K562 (cell line): ENCODE measurements around the gene ICAM3. TPM values are rescaled to one million over a fixed set of nuclear protein-coding genes. Genes with fewer than 3 reads are reported as not detected.

ENCODE experiments used
- ATAC-seq: fragments of 200-7000 bp; cut with Tn5 transposase; 3 replicates; pipeline ENCODE4 v1.9.1; 2020; ENCODE audit warnings: moderate library complexity
- BruUV-seq: library from RNA; stranded (reverse); fragments of 400-500 nt; replicated peaks from 2 replicates; lab custom pipeline; 2021; lab: Mats Ljungman, UMichigan
- CTCF ChIA-PET: fragments of 300-600 bp; formaldehyde crosslinking; extraction: SDS; loops from one replicate; lab custom pipeline; 2021; ENCODE audit warnings: low intra/inter-chr PET ratio; lab: Yijun Ruan, JAX
- POLR2A ChIA-PET: fragments of 300-600, 350-650 bp; sonication (Branson Sonifier 250); formaldehyde crosslinking; extraction: SDS; loops from one replicate; lab custom pipeline; 2021; ENCODE audit warnings: antibody characterized with exemption, inconsistent platforms; lab: Yijun Ruan, JAX
- DNase-seq, 4 experiments: peaks; one replicate each; pipeline versions ENCODE4 v3.0.0 to v3.0.0-alpha.2; 2011 to 2018; ENCODE audit warnings: low spot score in 3 of 4, mixed read lengths in 3 of 4; ENCODE audit errors: extremely low read depth in 1 of 4
- FAIRE-seq: peaks from 2 replicates; lab custom pipeline; 2011; peaks lifted over from hg19 to GRCh38; lab: Jason Lieb, UNC
- H2AFZ ChIP-seq: 2 replicates; pipeline ENCODE4 v1.6.0; 2011; ENCODE audit warnings: low read depth, low read length, control low read depth, inconsistent platforms
- H3K27ac ChIP-seq: fragments of 200-600 bp; 3 replicates; pipeline ENCODE4 v1.8.0; 2011; ENCODE audit warnings: low read depth, mild to moderate bottlenecking, control low read depth, inconsistent platforms, low read length, moderate library complexity, mixed read lengths; ENCODE audit errors: extremely low read depth
- H3K27me3 ChIP-seq, 2 experiments: fragments of 300-600 bp in 1 of 2; 2 replicates in 1 of 2; 3 replicates in 1 of 2; pipeline versions ENCODE4 v1.6.0 to v1.8.0; 2011; ENCODE audit warnings: inconsistent platforms in 2 of 2, low read length in 2 of 2, mild to moderate bottlenecking in 1 of 2, mixed read lengths in 1 of 2, moderate library complexity in 1 of 2; ENCODE audit not compliant: control insufficient read depth in 2 of 2, insufficient read depth in 2 of 2
- H3K36me3 ChIP-seq: fragments of 300-600 bp; 3 replicates; pipeline ENCODE4 v1.8.0; 2011; ENCODE audit warnings: mild to moderate bottlenecking, low read length, inconsistent platforms; ENCODE audit not compliant: control insufficient read depth, insufficient read depth
- H3K4me1 ChIP-seq, 2 experiments: fragments of 200-600 bp in 1 of 2; replicated peaks in 1 of 2; 2 replicates in 1 of 2; 3 replicates in 1 of 2; pipeline versions ENCODE4 v1.5.1 to v1.8.0; 2011; ENCODE audit warnings: inconsistent platforms in 2 of 2, low read length in 2 of 2, mild to moderate bottlenecking in 1 of 2, mixed read lengths in 1 of 2, moderate library complexity in 1 of 2; ENCODE audit not compliant: control insufficient read depth in 2 of 2, insufficient read depth in 2 of 2
- H3K4me2 ChIP-seq: 2 replicates; pipeline ENCODE4 v1.6.1; 2011; ENCODE audit warnings: low read length, control low read depth, inconsistent platforms, mixed read lengths; ENCODE audit not compliant: insufficient read depth
- H3K4me3 ChIP-seq: fragments of 200-600 bp; sonication (generic), shearing (Covaris generic); 2 replicates; pipeline ENCODE4 v1.5.1; 2016; ENCODE audit warnings: control low read depth, inconsistent platforms
- H3K79me2 ChIP-seq: fragments of 200-600 bp; 3 replicates; pipeline ENCODE4 v1.8.0; 2011; ENCODE audit warnings: low read length, inconsistent platforms; ENCODE audit not compliant: control insufficient read depth, insufficient read depth
- H3K9ac ChIP-seq, 2 experiments: 2 replicates each; pipeline versions ENCODE4 v1.6.0 to v1.6.1; 2011; ENCODE audit warnings: low read depth in 2 of 2, low read length in 2 of 2, control low read depth in 1 of 2, inconsistent platforms in 1 of 2, mild to moderate bottlenecking in 1 of 2, mixed read lengths in 1 of 2; ENCODE audit not compliant: insufficient read depth in 1 of 2
- H3K9me1 ChIP-seq: one replicate; pipeline ENCODE4 v1.6.0; 2011; ENCODE audit warnings: inconsistent platforms, mild to moderate bottlenecking, low read length, moderate library complexity; ENCODE audit not compliant: control insufficient read depth, insufficient read depth
- H3K9me3 ChIP-seq: replicated peaks from 2 replicates; pipeline ENCODE4 v1.5.1; 2011; ENCODE audit warnings: low read depth, low read length, inconsistent platforms; ENCODE audit not compliant: control insufficient read depth, insufficient read depth
- H4K20me1 ChIP-seq: replicated peaks from 2 replicates; pipeline ENCODE4 v1.6.1; 2011; ENCODE audit warnings: low read length, inconsistent platforms, mixed read lengths; ENCODE audit not compliant: control insufficient read depth, insufficient read depth
- ADNP ChIP-seq: fragments of 200-800 bp; sonication (Bioruptor generic); IDR thresholded peaks from 2 replicates; pipeline ENCODE4 v1.6.1; 2016; ENCODE audit warnings: missing genetic modification characterization, missing compliant biosample characterization
- BCOR ChIP-seq: fragments of 450-650 bp; IDR thresholded peaks from 2 replicates; pipeline ENCODE4 v1.6.1; 2016
- CEBPB ChIP-seq: fragments of 450-650 bp; IDR thresholded peaks from 2 replicates; pipeline ENCODE4 v1.6.1; 2016; ENCODE audit warnings: missing genetic modification characterization, missing compliant biosample characterization
- GABPA ChIP-seq: fragments of 200-800 bp; sonication (Bioruptor generic); conservative IDR thresholded peaks from 2 replicates; pipeline ENCODE4 v1.6.1; 2016; ENCODE audit warnings: low read depth, missing genetic modification characterization, missing compliant biosample characterization
- KDM1A ChIP-seq, 2 experiments: fragments of 450-650 bp; IDR thresholded peaks; 2 replicates each; pipeline ENCODE4 v1.6.1; 2016; ENCODE audit warnings: mild to moderate bottlenecking in 2 of 2
- RBM25 ChIP-seq: fragments of 200-400 bp; formaldehyde crosslinking; IDR thresholded peaks from 2 replicates; pipeline ENCODE4 v1.6.1; 2018; ENCODE audit warnings: low read length, low read depth, moderate library complexity; ENCODE audit not compliant: severe bottlenecking
- SPI1 ChIP-seq: IDR thresholded peaks from 2 replicates; pipeline ENCODE4 v1.6.1; 2011; ENCODE audit warnings: low read depth, low read length, control low read depth, borderline replicate concordance
- SREBF1 ChIP-seq: fragments of 150-350 bp; IDR thresholded peaks from 2 replicates; pipeline ENCODE4 v1.6.1; 2014; ENCODE audit warnings: antibody characterized with exemption, low read depth, low read length, borderline replicate concordance
- ZFP91 ChIP-seq: sonication (generic); formaldehyde crosslinking; IDR thresholded peaks from 2 replicates; pipeline ENCODE4 v1.8.0; 2022; ENCODE audit warnings: mild to moderate bottlenecking, missing genetic modification reagents
- WGBS: fragments of 100-300 bp; shearing (Covaris generic); methylation state at CpG from one replicate; pipeline ENCODE4 v1.1.6; 2016; ENCODE audit warnings: low coverage, mixed read lengths; ENCODE audit not compliant: insufficient coverage; ENCODE audit errors: missing lambda C conversion rate; 5-methylcytosine and 5-hydroxymethylcytosine counted together
- in situ Hi-C: fragments of 300-500 bp; cut with MboI; formaldehyde crosslinking; loops from 4 replicates; pipeline ENCODE4 v1.15.0; 2018; ENCODE audit warnings: inconsistent platforms, mixed read lengths
- intact Hi-C: fragments of 100-400 bp; cut with micrococcal nuclease; formaldehyde crosslinking; loops from 2 replicates; pipeline ENCODE4 v1.14.2; 2022
- polyA plus RNA-seq, 8 experiments: library from polyadenylated mRNA; depleted of rRNA in 4 of 8; stranded (reverse) in 5 of 8; unstranded in 3 of 8; fragments of >200 nt; fragmentation: Nextera tagmentation in 2 of 8; fragmentation: Illumina TruSeq in 1 of 8; extraction: Ambion mirVana in 2 of 8; extraction: Trizol in 1 of 8; gene quantifications; 2 replicates each; pipeline versions ENCODE4 v1.2.1 to v1.2.3, GENCODE V29; 2011 to 2014; ENCODE audit warnings: inconsistent platforms in 1 of 8, missing spikeins in 1 of 8
- total RNA-seq, 7 experiments: library from RNA; depleted of rRNA in 6 of 7; stranded (reverse); fragments of >200 nt in 6 of 7; fragmentation: Illumina TruSeq in 2 of 7; extraction: Trizol in 2 of 7; gene quantifications; 2 replicates each; pipeline versions ENCODE4 v1.2.1 to v1.2.3, GENCODE V29; 2011 to 2021; ENCODE audit warnings: low replicate concordance in 1 of 7

ICAM3 gene
- total and polyA plus RNA-seq, 9 of the 15 experiments (the other 6 are each of a cell fraction or from before 2014, with no cell fraction given) = 6.5 to 39.5 (median 24.2) TPM

DNA sequence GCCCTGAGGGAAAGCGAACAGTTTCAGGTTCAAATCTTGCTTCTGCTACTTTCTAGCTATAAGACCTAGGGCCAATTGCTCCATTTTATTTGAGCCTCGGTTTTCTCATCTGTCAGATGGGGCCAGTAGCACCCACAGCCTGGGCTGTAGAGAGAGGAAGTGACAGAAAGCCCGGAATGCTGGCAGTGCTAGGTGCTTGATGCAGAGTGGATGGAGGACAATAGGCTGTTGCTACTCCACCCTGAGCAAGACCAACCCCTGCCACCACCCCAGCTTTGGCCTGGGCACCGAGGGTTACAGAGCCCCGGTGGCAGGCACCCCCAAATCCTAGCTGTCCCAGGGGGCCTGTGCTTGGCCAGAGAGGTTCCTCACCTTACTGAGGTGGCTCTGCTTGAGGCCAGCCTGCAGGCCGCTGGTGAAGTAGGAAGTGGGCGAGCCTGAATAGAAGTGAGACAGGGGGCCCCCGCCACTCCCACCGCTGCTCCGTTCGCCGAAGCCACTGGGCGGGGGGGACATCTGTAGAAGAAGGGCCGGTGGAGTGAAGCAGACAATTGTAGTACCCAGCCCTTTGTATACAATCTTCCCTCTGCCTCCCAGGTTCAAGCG, 21.5 kb downstream of the ICAM3 start:
- Histone ChIP-seq H3K79me2 (peaks cover 23% of the 10 kb centered on the region), H3K4me3 (no peak overlapping the region), H3K4me2 (no peak overlapping the region), H3K27ac (no peak overlapping the region), H3K9ac (peak overlapping the region in 1 of 2 experiments; percentile 50; a peak in 2 of 4 replicates), H3K9me3 (no peaks in the 10 kb centered on the region), H4K20me1 (0 out of 2 replicates have a peak, but pooled peaks cover 8% of the 10 kb centered on the region), H3K4me1 (peaks cover 16 to 64% of the 10 kb centered on the region in 2 experiments), H3K27me3 (no peaks in the 10 kb centered on the region), H3K9me1 (no peaks in the 10 kb centered on the region), H3K36me3 (peaks cover 80% of the 10 kb centered on the region; the same call in 2 of the 3 replicates), H2AFZ (no peak overlapping the region)
- POLR2A ChIA-PET = interaction anchor here (0.6 to 3.3 kb wide), 5 partner anchors 7 to 18 kb away, joined by 3 to 19 read pairs (median 7); no protein-coding TSS in a partner anchor
- 92% methylated on average over 15 of the region's 15 CpGs for WGBS
- intact Hi-C loops = no loop called here
- DNase-seq (no peak), ATAC-seq (no peak), FAIRE-seq (no peak)
- no TSS peak for BruUV-seq
- CTCF ChIA-PET = no interaction called here
- in situ Hi-C loops = no loop called here
- peak; percentile 59; the same call in 1 of the 2 replicates for TF ChIP-seq ADNP (tag)
- 0 out of 4 replicates have a peak, but pooled peaks of 1 of the 2 experiments have one; percentile 33 for TF ChIP-seq KDM1A (IDR thresholded peaks at IDR 0.05)
- TF ChIP-seq RBM25 = peak; percentile 71
- TF ChIP-seq SREBF1 = no peak
- TF ChIP-seq SPI1 = peak; percentile 55; the same call in 1 of the 2 replicates
- no peak for TF ChIP-seq CEBPB (tag)
- TF ChIP-seq ZFP91 = no peak
- no peak for TF ChIP-seq GABPA (tag)
- TF ChIP-seq BCOR = peak; percentile 45; the same call in 1 of the 2 replicates
